SK-N-SH (cell line): ENCODE results near the gene DUSP6. TPM values are rescaled to one million over a fixed set of nuclear protein-coding genes. Genes with fewer than 3 reads are reported as not detected.

Experiments
- CTCF ChIA-PET: fragments of 300-600, 350-600 bp; formaldehyde crosslinking; extraction: SDS; loops from one replicate; lab custom pipeline; 2021; lab: Yijun Ruan, JAX
- POLR2A ChIA-PET: fragments of 350-600 bp; sonication (Branson Sonifier 250); formaldehyde crosslinking; extraction: SDS; loops from one replicate; lab custom pipeline; 2020; ENCODE audit warnings: antibody characterized with exemption, inconsistent platforms; lab: Yijun Ruan, JAX
- DNase-seq: peaks from one replicate; pipeline ENCODE4 v3.0.0; 2012
- H2AFZ ChIP-seq: fragments of 200-600 bp; sonication (generic); 2 replicates; pipeline ENCODE4 v1.8.1; 2016; ENCODE audit warnings: antibody characterized with exemption, mild to moderate bottlenecking, low read depth
- H3F3A ChIP-seq: fragments of 200-600 bp; sonication (generic); replicated peaks from 2 replicates; pipeline ENCODE3; 2016; ENCODE audit warnings: antibody characterized with exemption, mild to moderate bottlenecking; ENCODE audit not compliant: insufficient read depth
- H3K27ac ChIP-seq, 2 experiments: fragments of 200-500 bp in 1 of 2; fragments of 200-600 bp in 1 of 2; sonication (Bioruptor generic) in 1 of 2; sonication (generic), shearing (Covaris generic) in 1 of 2; 2 replicates each; pipeline versions ENCODE4 v1.5.1 to v1.6.1; 2014 to 2016; ENCODE audit warnings: low read depth in 2 of 2, inconsistent platforms in 1 of 2, low read length in 1 of 2, mild to moderate bottlenecking in 1 of 2, mixed read lengths in 1 of 2
- H3K27me3 ChIP-seq: fragments of 200-600 bp; sonication (generic), shearing (Covaris generic); 2 replicates; pipeline ENCODE4 v1.6.1; 2016; ENCODE audit warnings: mixed run types; ENCODE audit not compliant: insufficient read depth
- H3K36me3 ChIP-seq, 2 experiments: fragments of 200-500 bp in 1 of 2; fragments of 200-600 bp in 1 of 2; sonication (Bioruptor generic) in 1 of 2; sonication (generic) in 1 of 2; replicated peaks in 1 of 2; 2 replicates each; pipeline versions ENCODE3 to v1.5.1; 2014 to 2016; ENCODE audit warnings: low read length in 1 of 2, mild to moderate bottlenecking in 1 of 2; ENCODE audit not compliant: insufficient read depth in 2 of 2, control insufficient read depth in 1 of 2
- H3K4me1 ChIP-seq, 2 experiments: fragments of 200-500 bp in 1 of 2; fragments of 200-600 bp in 1 of 2; sonication (Bioruptor generic) in 1 of 2; sonication (generic), shearing (Covaris generic) in 1 of 2; 2 replicates each; pipeline versions ENCODE4 v1.5.1 to v1.6.1; 2014 to 2016; ENCODE audit warnings: low read depth in 1 of 2, low read length in 1 of 2, mixed run types in 1 of 2; ENCODE audit not compliant: insufficient read depth in 2 of 2, control insufficient read depth in 1 of 2
- H3K4me2 ChIP-seq: fragments of 200-600 bp; sonication (generic), shearing (Covaris generic); 2 replicates; pipeline ENCODE4 v1.6.1; 2017; ENCODE audit warnings: mixed run types
- H3K4me3 ChIP-seq, 2 experiments: fragments of 200-500 bp in 1 of 2; fragments of 200-600 bp in 1 of 2; sonication (Bioruptor generic) in 1 of 2; sonication (generic), shearing (Covaris generic) in 1 of 2; 2 replicates each; pipeline versions ENCODE4 v1.5.1 to v1.8.1; 2014 to 2016; ENCODE audit warnings: low read depth in 2 of 2, inconsistent platforms in 1 of 2, low read length in 1 of 2, mild to moderate bottlenecking in 1 of 2, mixed read lengths in 1 of 2, moderate library complexity in 1 of 2
- H3K79me2 ChIP-seq: fragments of 200-600 bp; sonication (generic); 2 replicates; pipeline ENCODE4 v1.8.1; 2017; ENCODE audit warnings: mild to moderate bottlenecking; ENCODE audit not compliant: insufficient read depth
- H3K9ac ChIP-seq: fragments of 200-600 bp; sonication (generic); 2 replicates; pipeline ENCODE4 v1.6.1; 2017; ENCODE audit warnings: mixed run types
- H3K9me2 ChIP-seq: fragments of 200-600 bp; sonication (generic); 2 replicates; pipeline ENCODE4 v1.6.1; 2017; ENCODE audit warnings: mixed run types
- H3K9me3 ChIP-seq: fragments of 200-600 bp; sonication (generic); 2 replicates; pipeline ENCODE4 v1.6.1; 2017; ENCODE audit warnings: mixed run types, mild to moderate bottlenecking, moderate library complexity
- H4K20me1 ChIP-seq: fragments of 200-600 bp; sonication (generic); 2 replicates; pipeline ENCODE4 v1.6.1; 2017; ENCODE audit warnings: mild to moderate bottlenecking, mixed run types; ENCODE audit not compliant: insufficient read depth
- CTCF ChIP-seq: fragments of 200-600 bp; sonication (generic); IDR thresholded peaks from 2 replicates; pipeline ENCODE4 v1.6.1; 2017; ENCODE audit warnings: antibody characterized with exemption, mild to moderate bottlenecking, moderate library complexity
- FOSL2 ChIP-seq: IDR thresholded peaks from 2 replicates; pipeline ENCODE4 v1.4.0; 2012; ENCODE audit warnings: low read depth, mild to moderate bottlenecking, moderate library complexity, borderline replicate concordance
- FOXJ3 ChIP-seq: sonication (generic); formaldehyde crosslinking; IDR thresholded peaks from 2 replicates; pipeline ENCODE4 v1.5.1; 2020; ENCODE audit warnings: mild to moderate bottlenecking, missing genetic modification reagents
- FOXM1 ChIP-seq: IDR thresholded peaks from 2 replicates; pipeline ENCODE4 v1.4.0; 2012; ENCODE audit warnings: low read depth, mild to moderate bottlenecking
- GABPA ChIP-seq: IDR thresholded peaks from 2 replicates; pipeline ENCODE4 v1.4.0; 2012; ENCODE audit warnings: low read depth, mild to moderate bottlenecking
- GATA2 ChIP-seq: sonication (generic); formaldehyde crosslinking; IDR thresholded peaks from 2 replicates; pipeline ENCODE4 v1.5.0; 2020; ENCODE audit warnings: mild to moderate bottlenecking, missing genetic modification reagents
- IRF3 ChIP-seq: fragments of 150-350 bp; IDR thresholded peaks from 2 replicates; pipeline ENCODE4 v1.6.1; 2016; ENCODE audit warnings: mild to moderate bottlenecking, low read depth, low read length
- JUND ChIP-seq: IDR thresholded peaks from 2 replicates; pipeline ENCODE4 v1.4.0; 2012
- MEF2A ChIP-seq: IDR thresholded peaks from 2 replicates; pipeline ENCODE4 v1.4.0; 2012; ENCODE audit warnings: low read depth, borderline replicate concordance
- POLR2AphosphoS5 ChIP-seq: IDR thresholded peaks from 2 replicates; pipeline ENCODE4 v1.6.1; 2012; ENCODE audit warnings: low read depth, low read length
- RXRA ChIP-seq: IDR thresholded peaks from 2 replicates; pipeline ENCODE4 v1.4.0; 2012; ENCODE audit warnings: low read depth, mild to moderate bottlenecking, borderline replicate concordance
- TCF12 ChIP-seq: IDR thresholded peaks from 2 replicates; pipeline ENCODE4 v1.4.0; 2012
- USF2 ChIP-seq: fragments of 150-350 bp; IDR thresholded peaks from 2 replicates; pipeline ENCODE4 v1.6.1; 2017; ENCODE audit warnings: antibody characterized with exemption, low read length, low read depth, borderline replicate concordance
- ZBTB33 ChIP-seq: IDR thresholded peaks from 2 replicates; pipeline ENCODE4 v1.4.0; 2012; ENCODE audit warnings: low read depth, borderline replicate concordance
- WGBS: methylation state at CpG from one replicate; pipeline ENCODE4 v1.1.6; 2017; ENCODE audit warnings: low lambda C conversion rate; 5-methylcytosine and 5-hydroxymethylcytosine counted together
- polyA plus RNA-seq, 3 experiments: library from polyadenylated mRNA; depleted of rRNA; stranded (reverse); fragments of >200 nt; gene quantifications; 2 replicates each; pipeline ENCODE4 v1.2.3, GENCODE V29; 2012

The DUSP6 gene
- polyA plus RNA-seq, 1 of the 3 experiments (the other 2 are of a cell fraction): 71.4 TPM

- Histone ChIP-seq H3K4me1 (peaks cover 0 to 10% of the 10 kb centered on the region in 2 experiments; a peak in 3 of 4 replicates), H3K79me2 (no peaks in the 10 kb centered on the region), H4K20me1 (no peaks in the 10 kb centered on the region), H3K36me3 (no peaks in the 10 kb centered on the region), H3K4me3 (no peak overlapping the region), H3K27me3 (no peaks in the 10 kb centered on the region), H3F3A (no peaks in the 10 kb centered on the region), H3K9ac (no peak overlapping the region), H3K9me2 (no peaks in the 10 kb centered on the region), H2AFZ (no peak overlapping the region), H3K4me2 (no peak overlapping the region), H3K27ac (no peak overlapping the region), H3K9me3 (peaks cover 4% of the 10 kb centered on the region; the same call in 1 of the 2 replicates)
- no peak for TF ChIP-seq FOXM1
- no peak for TF ChIP-seq RXRA
- TF ChIP-seq IRF3: no peak
- no peak for TF ChIP-seq POLR2AphosphoS5
- TF ChIP-seq GATA2 (CRISPR knock-in tag): no peak
- TF ChIP-seq MEF2A: no peak
- no peak for TF ChIP-seq USF2
- no peak for TF ChIP-seq JUND
- no peak for TF ChIP-seq FOSL2
- TF ChIP-seq GABPA: no peak
- TF ChIP-seq ZBTB33: no peak
- TF ChIP-seq TCF12: no peak
- TF ChIP-seq FOXJ3: no peak
- TF ChIP-seq CTCF: no peak
- ChIA-PET POLR2A (no interaction called here), CTCF (interaction anchor here (1.0 kb wide), 1 partner anchor 9 kb away, joined by 4 read pairs; no protein-coding TSS in a partner anchor)
- WGBS: 87% methylated on average over 9 of the region's 9 CpGs
- no peak for DNase-seq
These were observed 23.9 kb downstream of the DUSP6 start for GRCh38 chr12:89328151-89329030.
